HG03558 (cell line): ENCODE measurements around the gene ZFAND3.
"Not testable (repeated sequence)": the region's sequence is repeated elsewhere in the genome, so short reads cannot be mapped to it uniquely, and the experiment has no call there.

Experiments
- ATAC-seq: cut with Tn5 transposase; IDR thresholded peaks from one replicate; pipeline ENCODE4 v1.9.1; 2021; ENCODE audit warnings: moderate number of reproducible peaks; ENCODE audit not compliant: unreplicated experiment; ENCODE audit errors: extremely low read depth

Gene ZFAND3

DNA sequence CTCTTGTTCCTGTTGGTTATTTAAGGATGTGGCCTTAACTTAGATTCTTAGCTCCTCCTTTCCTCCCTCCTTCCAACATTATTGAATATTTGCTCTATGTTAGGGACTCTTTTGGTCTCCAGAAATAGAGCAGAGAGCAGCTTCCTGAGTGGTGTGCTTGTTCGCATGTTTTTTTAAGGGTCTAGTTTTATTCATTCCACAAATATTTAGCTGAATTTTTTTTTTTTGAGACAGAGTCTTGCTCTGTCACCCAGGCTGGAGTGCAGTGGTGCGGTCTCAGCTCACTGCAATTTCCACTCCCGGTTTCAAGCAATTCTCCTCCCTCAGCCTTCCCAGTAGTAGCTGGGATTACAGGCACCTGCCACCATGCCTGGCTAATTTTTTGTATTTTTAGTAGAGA, 169.2 kb downstream of the ZFAND3 start:
- no peak for ATAC-seq

DNA sequence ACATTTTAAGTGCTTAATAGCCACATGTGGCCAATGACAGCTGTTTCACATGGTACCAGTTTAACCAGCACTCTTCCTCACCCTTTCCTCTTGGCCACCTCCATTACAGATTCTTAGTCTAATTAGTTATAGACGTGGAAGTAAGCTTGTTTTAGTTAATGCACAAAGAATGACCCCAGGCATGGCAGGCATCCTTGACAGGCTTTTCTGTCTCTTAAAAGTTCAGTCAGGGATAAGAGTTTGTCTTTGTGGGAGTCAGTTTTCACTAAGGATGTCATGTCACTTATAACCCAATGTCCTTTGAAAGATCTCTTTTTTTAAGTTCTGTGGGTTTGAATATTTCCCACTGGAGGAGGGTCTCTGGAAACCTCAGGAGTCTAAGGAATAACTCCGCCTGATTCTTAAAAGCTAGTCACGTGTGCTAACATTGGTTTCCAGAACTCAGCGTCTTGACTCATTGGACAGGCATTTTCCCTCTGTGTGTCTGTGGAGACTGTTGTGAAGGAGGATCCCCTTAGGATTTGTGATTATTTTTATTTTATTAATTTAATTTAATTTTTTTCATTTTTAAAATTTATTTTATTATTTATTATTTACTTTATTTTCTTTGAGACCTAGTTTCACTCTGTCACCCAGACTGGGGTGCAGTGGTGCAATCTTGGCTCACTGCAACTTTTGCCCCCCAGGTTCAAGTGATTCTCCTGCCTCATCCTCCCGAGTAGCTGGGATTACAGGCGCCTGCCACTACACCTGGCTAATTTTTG, 171.4 kb downstream of the ZFAND3 start:
- ATAC-seq: no peak

DNA sequence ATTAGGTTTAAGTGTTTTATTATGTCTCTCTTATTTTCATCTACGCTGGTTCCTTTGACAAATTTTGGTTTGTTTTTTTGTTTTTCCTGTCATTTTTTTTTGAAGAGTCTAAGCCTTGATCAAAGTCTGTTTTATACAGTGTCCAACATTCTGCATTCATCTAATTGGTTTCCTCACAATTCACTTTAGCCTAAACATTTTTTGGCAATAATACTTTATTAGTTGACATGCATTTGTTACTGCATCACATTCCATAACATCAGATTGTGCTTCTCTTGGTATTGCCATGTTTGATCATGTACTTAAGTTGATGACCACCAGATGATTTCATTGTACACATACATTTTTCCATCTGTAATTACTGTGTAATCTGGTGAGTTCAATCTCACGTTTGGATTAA, 173.2 kb downstream of the ZFAND3 start:
- ATAC-seq: no peak

DNA sequence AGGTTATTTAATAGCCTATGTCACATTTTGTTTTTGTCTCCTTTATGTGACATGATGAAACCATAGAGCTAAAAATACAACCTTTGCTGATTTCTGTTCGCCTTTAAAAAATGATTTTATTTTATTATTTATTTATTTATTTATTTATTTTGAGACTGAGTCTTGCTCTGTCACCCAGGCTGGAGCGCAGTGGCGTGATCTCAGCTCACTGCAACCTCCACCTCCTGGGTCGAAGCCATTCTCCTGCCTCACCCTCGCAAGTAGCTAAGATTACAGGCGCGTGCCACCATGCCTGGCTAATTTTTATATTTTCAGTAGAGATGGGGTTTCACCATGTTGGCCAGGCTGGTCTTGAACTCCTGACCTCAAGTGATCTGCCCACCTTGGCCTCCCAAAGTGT, 173.7 kb downstream of the ZFAND3 start:
- not testable (repeated sequence) for ATAC-seq

DNA sequence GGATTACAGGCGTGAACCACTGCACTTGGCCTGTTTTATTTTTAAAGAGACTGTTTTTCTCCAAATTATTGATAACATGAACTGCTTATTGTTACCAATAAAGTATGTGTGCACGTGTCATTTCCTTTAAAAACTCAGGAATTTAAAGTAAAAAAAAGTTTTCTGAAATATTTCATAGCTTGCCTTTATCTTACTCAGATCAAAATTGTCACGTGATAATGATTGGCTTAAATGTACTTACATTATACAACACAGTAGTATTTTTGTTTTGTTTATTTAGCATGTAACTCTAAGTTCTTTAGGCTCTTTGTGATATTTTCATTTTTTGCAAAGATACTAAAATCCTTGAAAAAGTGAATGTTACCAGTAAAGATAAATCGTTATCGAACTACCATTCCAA, 174.1 kb downstream of the ZFAND3 start:
- ATAC-seq: no peak

DNA sequence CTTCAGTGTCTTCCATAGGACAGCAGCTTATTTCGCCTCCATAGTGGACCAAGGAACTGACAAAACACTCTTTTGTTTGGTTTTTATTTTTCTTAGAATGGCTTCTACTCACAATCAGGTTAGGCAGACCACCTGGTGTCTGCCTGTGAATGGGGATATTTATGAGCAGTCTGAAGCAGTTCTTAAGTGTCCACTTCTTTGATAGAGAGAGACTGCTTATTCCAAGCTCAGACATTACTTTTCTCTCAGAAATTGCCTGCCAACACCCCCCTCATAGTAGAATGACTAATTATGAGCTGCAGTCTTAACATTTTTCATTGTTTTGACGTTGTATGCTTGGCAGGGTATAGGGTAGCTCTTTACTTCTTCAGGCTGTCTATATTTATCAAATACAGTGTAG, 174.7 kb downstream of the ZFAND3 start:
- no peak for ATAC-seq

DNA sequence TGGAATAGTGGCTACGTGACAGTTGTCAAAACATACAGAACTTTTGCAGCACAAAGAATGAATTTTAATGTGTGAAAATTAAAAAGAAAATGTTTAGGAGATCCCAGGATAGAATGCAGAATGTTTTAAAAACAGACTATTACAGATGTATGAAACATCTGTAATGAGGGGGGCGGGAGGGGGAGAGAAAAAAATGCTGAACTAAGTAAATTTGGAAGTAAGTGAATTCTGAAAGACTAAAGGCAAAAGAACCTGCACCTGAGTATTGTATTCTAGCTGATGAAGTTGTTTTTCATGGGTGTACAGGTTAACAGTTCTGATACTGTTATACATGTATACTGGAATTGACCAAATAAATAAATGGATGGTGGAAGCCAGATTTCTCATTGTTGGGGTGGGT, 178.8 kb downstream of the ZFAND3 start:
- ATAC-seq: no peak

DNA sequence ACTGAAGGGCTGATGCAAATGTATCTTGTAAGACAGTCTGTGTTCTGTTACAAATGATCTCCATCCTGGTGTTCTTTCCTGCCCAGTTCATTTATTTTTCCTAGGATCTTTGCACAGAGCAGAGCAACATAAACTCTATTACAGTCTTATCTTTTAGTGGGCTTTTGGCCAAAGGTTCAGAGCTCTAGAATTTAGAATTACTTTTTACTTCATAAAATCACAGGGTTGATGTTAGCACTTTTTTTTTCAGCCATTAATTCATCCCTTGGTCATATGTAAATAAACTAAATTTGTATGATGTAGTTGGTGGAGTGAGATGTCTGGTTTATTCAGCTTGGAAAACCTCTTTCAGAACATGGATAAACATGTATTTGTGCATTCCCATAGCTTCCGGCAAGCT, 181.9 kb downstream of the ZFAND3 start:
- no peak for ATAC-seq

DNA sequence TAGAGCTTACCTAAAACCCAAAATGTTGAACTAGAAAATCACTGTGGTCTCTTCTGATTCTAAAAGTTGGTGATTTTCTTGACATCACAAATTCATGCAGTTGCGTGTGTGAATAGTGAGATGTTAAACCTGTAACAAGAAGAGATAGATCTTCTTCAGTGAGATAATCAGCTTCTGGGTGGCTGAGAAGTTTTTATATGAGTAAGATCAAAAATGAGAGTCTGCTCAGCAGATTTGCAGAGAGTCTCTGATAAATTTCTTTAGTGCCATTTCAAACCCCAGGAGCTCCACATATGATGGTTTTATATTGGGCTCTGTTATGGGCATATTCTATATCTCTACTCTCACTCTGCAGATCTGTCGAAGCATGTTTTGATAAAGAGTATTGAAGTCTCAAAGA, 185.4 kb downstream of the ZFAND3 start:
- ATAC-seq: no peak

DNA sequence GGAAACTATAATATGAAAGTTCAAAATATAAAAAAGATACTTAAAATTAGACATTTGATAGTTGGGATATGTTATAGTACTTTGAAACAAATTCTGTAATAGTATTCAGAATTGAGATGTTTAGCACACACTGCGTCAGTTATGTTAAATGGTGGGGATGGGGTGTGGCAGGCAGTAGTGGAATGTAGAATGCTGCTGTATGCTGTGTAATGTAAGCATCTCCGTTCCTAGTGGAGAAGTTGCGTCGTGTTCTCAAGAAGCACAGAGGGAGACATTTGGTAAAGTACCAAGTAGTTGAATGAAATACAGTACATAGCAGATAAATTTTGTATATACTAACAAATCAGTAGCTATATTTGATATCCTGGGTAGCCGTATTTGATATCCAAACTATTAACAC, 192.4 kb downstream of the ZFAND3 start:
- ATAC-seq: no peak

DNA sequence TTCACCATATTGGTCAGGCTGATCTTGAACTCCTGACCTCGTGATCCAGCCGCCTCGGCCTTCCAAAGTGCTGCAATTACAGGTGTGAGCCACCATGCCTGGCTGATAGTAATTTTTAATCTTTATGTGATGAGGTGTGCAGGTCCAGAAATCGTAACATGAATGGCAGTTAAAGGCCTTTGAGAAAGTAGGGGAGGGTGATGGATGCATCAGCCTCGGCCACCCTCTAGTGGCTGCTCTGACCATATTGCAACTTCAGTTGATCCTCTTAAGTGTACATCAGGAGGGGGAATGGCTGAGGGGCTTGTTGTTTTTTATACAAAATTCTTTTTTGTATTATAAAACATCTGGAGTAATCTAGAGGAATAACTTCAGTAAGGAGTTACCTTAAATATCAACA, 193.0 kb downstream of the ZFAND3 start:
- no peak for ATAC-seq

DNA sequence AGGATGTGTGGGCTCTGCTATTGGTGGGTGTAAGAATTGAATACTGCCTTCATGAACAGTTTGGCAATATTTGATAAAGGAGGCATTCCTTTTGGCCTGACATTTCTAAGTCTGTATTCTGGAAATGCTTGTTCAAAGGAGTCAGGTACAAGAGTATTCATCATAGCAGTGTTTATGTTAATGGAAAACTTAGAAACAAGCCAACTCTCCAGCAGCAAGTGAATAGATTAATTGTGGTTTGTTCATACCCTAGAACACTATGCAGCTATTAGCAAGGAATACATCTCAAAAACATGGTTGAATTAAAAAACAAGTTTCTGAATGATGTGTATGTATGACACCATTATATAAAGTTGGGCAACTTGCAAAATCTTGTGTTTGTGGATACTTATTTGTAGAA, 195.8 kb downstream of the ZFAND3 start:
- no peak for ATAC-seq

DNA sequence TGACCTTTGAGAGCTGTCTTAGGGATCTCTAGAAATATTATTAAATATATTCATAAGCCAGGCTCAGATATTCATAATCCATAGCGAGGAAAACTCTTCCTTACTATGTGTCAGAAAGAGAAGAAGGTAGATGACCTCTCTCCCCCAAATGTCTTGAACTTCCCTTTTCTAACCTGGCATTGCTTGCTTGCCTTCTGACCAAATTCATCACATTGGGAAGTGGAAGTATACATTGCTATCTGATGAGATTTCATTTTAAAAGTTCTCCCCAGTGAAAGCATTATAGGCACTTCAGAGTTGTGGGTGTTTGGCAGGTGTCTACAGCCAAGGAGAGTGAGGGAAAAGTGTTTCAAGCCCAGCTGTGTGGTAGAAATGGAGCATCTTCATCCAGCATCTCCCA, 197.3 kb downstream of the ZFAND3 start:
- ATAC-seq: no peak

DNA sequence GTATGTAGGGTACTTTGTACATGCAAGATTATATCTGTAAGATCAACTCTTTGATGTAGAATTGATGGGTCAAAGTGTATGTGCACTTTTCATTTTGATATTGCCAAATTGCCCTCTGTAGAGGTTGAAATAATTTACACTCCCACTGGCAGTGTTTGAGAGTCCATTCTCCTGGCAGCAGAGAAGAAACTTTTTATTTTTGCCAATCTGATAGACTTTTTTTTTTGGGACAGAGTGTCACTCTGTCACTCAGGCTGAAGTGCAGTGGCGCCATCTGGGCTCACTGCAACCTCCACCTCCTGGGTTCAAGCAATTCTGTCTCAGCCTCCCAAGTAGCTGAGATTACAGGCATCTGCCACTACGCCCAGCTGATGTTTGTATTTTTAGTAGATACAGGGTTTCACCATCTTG, 199.2 kb downstream of the ZFAND3 start:
- ATAC-seq: no peak

DNA sequence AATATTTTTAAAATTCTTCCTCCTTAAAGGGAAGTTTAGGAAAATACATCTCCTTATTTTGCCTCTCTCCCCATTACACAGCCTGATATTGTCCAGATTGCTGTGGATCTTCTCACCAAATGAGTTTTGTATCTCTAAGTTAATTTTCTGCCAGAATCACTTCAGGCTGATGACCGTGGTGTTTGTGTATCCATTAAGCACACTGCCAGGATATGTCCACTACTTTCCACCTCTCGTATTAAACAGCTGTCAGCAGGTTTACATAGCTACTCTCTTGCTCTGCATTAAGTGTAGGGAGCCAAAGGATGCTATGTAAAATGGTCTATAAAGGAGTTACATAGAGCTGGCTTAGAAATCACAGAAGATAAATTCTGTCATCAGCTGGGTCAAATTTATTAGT, 201.1 kb downstream of the ZFAND3 start:
- no peak for ATAC-seq

DNA sequence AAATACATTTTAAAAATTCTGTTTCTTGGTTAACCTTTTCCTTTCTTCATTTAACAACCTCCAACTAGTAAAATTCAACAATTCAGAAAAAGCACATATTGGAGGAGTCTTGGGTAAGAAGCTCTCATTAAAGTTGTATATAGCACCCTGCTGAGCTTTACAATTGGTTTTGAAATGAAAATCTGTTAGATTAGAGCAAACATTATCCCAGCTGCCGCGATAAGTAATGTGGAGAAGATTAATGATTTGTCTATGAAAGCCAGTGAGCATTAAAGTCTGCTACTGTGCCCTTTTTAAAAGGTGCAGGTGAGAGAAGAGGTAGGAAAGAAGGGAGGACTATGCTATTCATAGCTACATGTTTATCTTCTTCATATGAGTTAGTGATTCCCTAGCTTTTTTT, 201.5 kb downstream of the ZFAND3 start:
- no peak for ATAC-seq

DNA sequence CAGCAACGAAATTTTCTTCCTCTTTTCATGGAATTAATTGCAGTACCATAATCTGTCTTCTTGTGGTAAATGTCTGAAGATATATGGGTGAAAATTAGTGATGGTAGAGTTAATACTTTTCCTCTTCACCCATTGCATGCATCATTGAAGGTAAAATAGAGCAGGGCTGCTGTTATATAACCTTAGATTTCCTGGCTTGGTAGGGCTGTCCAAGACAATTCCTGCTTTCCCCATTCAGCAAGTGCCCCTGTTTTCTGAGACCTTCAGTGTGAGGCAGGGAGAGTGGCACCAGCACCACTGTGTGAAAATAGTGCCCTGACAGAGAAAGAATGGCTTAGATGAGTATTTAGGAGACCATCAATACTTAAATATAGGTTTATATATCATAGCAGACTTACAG, 202.0 kb downstream of the ZFAND3 start:
- ATAC-seq: no peak

DNA sequence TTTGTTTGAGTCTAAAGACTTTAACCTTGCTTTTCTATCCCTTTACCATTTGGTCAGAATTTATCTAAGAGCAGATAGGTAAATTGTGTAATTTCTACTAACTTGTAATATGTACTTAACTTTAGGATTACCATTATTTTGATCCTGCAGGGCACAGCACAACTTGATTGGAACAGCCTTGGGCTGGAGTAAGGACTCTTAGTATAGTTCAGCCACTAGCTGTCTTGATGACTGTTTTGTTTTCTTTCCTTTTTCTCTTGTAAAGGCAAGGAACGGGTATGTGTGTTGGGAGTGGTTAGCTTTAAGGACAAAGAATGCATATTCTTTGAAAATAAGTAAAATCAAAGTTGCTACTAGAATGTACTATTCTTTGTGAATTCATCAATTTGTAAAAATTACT, 203.2 kb downstream of the ZFAND3 start:
- no peak for ATAC-seq

DNA sequence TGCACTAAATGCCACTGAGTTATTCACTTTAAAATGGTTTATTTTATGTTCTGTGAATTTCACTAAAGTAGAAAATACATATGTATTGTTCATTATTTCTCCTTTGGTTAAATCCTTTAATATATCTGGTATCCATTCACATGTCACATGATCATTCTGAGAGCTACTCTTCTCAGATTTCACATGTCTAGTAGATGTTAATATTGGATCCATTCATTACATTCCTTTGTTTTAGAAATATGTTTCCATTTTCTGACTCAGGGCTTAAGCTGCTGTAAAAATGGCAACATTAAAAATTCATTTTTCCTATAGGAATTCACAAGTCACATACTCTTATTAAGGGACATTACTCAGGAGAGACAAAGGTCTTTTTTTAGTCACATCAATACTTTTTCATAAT, 205.4 kb downstream of the ZFAND3 start:
- ATAC-seq: no peak

DNA sequence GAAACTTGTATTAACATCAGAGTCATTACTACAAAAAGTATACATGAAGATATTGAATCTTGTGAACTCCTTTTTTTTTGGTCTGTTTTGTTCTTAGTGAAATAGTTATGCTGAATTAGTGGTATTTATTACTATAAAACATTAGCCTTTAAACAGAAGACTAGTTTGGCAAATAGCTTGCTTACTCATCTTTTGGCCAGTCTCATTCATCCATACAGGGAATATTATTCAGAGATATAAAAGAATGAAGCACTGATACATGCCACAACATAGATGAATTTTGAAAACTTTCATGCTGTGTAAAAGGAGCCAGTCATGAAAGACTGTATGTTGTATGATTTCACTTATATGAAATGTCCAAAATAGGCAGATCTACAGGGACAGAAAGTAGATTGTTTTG, 205.9 kb downstream of the ZFAND3 start:
- no peak for ATAC-seq

DNA sequence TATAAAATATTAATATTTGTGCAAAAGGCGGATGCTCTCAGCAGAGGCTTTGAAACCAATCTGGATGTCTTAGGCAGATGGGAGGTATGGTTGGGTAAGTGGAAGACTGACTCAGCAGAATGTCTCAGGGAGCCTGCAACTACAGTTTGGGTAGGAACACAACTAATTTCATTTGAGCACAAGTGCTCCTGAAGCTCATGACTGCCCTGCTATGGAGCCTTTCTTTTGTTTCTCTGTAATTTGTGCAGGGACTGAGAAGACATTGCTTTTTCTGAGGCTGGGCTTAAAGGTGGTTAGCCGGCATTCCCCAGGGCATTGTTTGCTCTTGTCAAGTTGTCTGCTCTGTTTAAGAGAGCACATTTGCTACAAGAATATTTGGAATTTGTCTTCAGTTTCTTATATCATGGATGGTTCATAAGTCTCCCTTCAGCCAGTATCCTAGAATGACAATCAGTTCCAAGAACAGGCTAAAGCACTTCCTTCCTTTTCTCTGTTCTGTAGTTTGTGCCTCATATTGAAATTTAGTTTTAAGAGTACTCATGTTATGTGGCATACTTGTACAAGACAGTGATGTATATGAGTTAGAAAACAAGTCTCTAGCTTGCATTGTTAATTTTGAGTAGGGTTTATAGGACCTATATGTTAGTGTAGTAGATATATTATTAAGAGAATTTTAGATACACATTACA, 208.3 kb downstream of the ZFAND3 start:
- no peak for ATAC-seq

DNA sequence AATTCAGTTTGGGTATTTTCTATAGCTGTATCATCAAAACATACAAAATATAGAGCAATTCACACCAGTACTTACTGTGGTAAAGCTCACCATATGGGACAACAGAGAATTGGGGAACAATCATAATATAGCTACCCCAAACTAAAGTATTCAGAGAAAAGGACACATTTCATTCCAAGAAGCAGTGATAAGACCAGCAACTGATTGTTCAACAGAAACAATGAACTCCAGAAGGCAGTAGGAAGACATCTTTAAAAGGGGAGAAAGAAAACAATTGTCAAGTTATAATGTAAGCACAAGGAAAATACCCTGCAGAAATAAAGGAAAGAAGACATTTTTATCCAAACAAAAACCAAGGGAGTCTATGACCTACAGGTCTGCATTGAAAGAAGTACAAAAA, 210.9 kb downstream of the ZFAND3 start:
- ATAC-seq: no peak
